Renal pelvis (tissue), 12 donors: ENCODE data around the gene HNRNPK. TPM values are rescaled to one million over a fixed set of nuclear protein-coding genes. Genes with fewer than 3 reads are reported as not detected.
A peak's percentile ranks its signal among the peaks of the same experiment; 100 is the strongest.

Source experiments
- DNase-seq: peaks from one replicate; pipeline ENCODE4 v3.0.0-alpha.2; 2013
- long read RNA-seq, 16 experiments: transcript quantifications; one replicate each; lab custom pipeline, GENCODE V29; 2026
- polyA plus RNA-seq, 3 donors: library from polyadenylated mRNA; unstranded; fragments of 120-200 nt; gene quantifications; one replicate each; pipeline ENCODE4 v1.2.1, GENCODE V29; 2013; ENCODE audit not compliant: insufficient read length in 3 of 3

Gene HNRNPK
- polyA plus RNA-seq, result 100 to 1,000 TPM; 851 to 934 (median 914) TPM
- long read RNA-seq, donor 1, transcript HNRNPK-211 (2 exons, 868 nt), result major isoform, 6 of 354 reads
- long read RNA-seq, donor 1, partial matches to known transcripts, result 203 of 354 reads
- long read RNA-seq, donor 1, other reads (novel, unspliced or antisense), result 144 of 354 reads
- long read RNA-seq, donor 2, transcript HNRNPK-211 (2 exons, 868 nt), result major isoform, 5 of 390 reads
- long read RNA-seq, donor 2, partial matches to known transcripts, result 179 of 390 reads
- long read RNA-seq, donor 2, other reads (novel, unspliced or antisense), result 202 of 390 reads
- long read RNA-seq, donor 3, partial matches to known transcripts, result 204 of 378 reads
- long read RNA-seq, donor 3, other reads (novel, unspliced or antisense), result 166 of 378 reads
- long read RNA-seq, donor 4, transcript HNRNPK-209 (5 exons, 900 nt), result major isoform, 5 of 386 reads
- long read RNA-seq, donor 4, partial matches to known transcripts, result 165 of 386 reads
- long read RNA-seq, donor 4, other reads (novel, unspliced or antisense), result 213 of 386 reads
- long read RNA-seq, donor 5, partial matches to known transcripts, result 94 of 153 reads
- long read RNA-seq, donor 5, other reads (novel, unspliced or antisense), result 56 of 153 reads
- long read RNA-seq, donor 6, transcript HNRNPK-211 (2 exons, 868 nt), result minor isoform, 5 of 247 reads
- long read RNA-seq, donor 6, transcript HNRNPK-209 (5 exons, 900 nt), result major isoform, 7 of 247 reads
- long read RNA-seq, donor 6, partial matches to known transcripts, result 128 of 247 reads
- long read RNA-seq, donor 6, other reads (novel, unspliced or antisense), result 105 of 247 reads
- long read RNA-seq, donor 7, transcript HNRNPK-211 (2 exons, 868 nt), result minor isoform, 5 of 304 reads
- long read RNA-seq, donor 7, transcript HNRNPK-209 (5 exons, 900 nt), result major isoform, 8 of 304 reads
- long read RNA-seq, donor 7, partial matches to known transcripts, result 145 of 304 reads
- long read RNA-seq, donor 7, other reads (novel, unspliced or antisense), result 146 of 304 reads
- long read RNA-seq, donor 8, partial matches to known transcripts, result 62 of 117 reads
- long read RNA-seq, donor 8, other reads (novel, unspliced or antisense), result 49 of 117 reads
- long read RNA-seq, donor 9, partial matches to known transcripts, result 344 of 481 reads
- long read RNA-seq, donor 9, other reads (novel, unspliced or antisense), result 128 of 481 reads
- long read RNA-seq, donor 10, transcript HNRNPK-209 (5 exons, 900 nt), result major isoform, 13 of 322 reads
- long read RNA-seq, donor 10, transcript HNRNPK-211 (2 exons, 868 nt), result minor isoform, 5 of 322 reads
- long read RNA-seq, donor 10, partial matches to known transcripts, result 199 of 322 reads
- long read RNA-seq, donor 10, other reads (novel, unspliced or antisense), result 105 of 322 reads
- long read RNA-seq, donor 11, partial matches to known transcripts, result 96 of 187 reads
- long read RNA-seq, donor 11, other reads (novel, unspliced or antisense), result 84 of 187 reads
- long read RNA-seq, donor 12, transcript HNRNPK-209 (5 exons, 900 nt), result major isoform, 14 of 496 reads
- long read RNA-seq, donor 12, transcript HNRNPK-211 (2 exons, 868 nt), result minor isoform, 6 of 496 reads
- long read RNA-seq, donor 12, partial matches to known transcripts, result 306 of 496 reads
- long read RNA-seq, donor 12, other reads (novel, unspliced or antisense), result 169 of 496 reads
- long read RNA-seq, donor 13, transcript HNRNPK-209 (5 exons, 900 nt), result major isoform, 6 of 160 reads
- long read RNA-seq, donor 13, partial matches to known transcripts, result 101 of 160 reads
- long read RNA-seq, donor 13, other reads (novel, unspliced or antisense), result 50 of 160 reads
- long read RNA-seq, donor 14, result 0 reads
- long read RNA-seq, donor 15, transcript HNRNPK-211 (2 exons, 868 nt), result minor isoform, 6 of 352 reads
- long read RNA-seq, donor 15, transcript HNRNPK-209 (5 exons, 900 nt), result major isoform, 8 of 352 reads
- long read RNA-seq, donor 15, partial matches to known transcripts, result 105 of 352 reads
- long read RNA-seq, donor 15, other reads (novel, unspliced or antisense), result 232 of 352 reads
- long read RNA-seq, donor 16, transcript HNRNPK-209 (5 exons, 900 nt), result major isoform, 6 of 396 reads
- long read RNA-seq, donor 16, partial matches to known transcripts, result 245 of 396 reads
- long read RNA-seq, donor 16, other reads (novel, unspliced or antisense), result 140 of 396 reads

GRCh38 chr9:83979812-83980394 lies at the start of gene HNRNPK:
HNRNPK (minus strand) TSS chr9:83980215; CDS start chr9:83978252, 1,963 bp downstream.
- DNase-seq, result peak; percentile 98

GRCh38 chr9:84027201-84027600 lies 47.2 kb upstream of the HNRNPK start:
- DNase-seq, result no peak

- DNase-seq, result no peak
Measured at GRCh38 chr9:84024041-84024575, 44.1 kb upstream of the HNRNPK start.

GRCh38 chr9:84007662-84008061 lies 27.6 kb upstream of the HNRNPK start:
- DNase-seq, result no peak

GRCh38 chr9:84003246-84003645 lies 23.2 kb upstream of the HNRNPK start:
- no peak for DNase-seq

GRCh38 chr9:84002344-84002743 lies 22.3 kb upstream of the HNRNPK start:
- DNase-seq, result no peak

- no peak for DNase-seq
Measured at GRCh38 chr9:84001621-84002020, 21.6 kb upstream of the HNRNPK start.

- DNase-seq, result no peak
Measured at GRCh38 chr9:84000186-84000585, 20.2 kb upstream of the HNRNPK start.

- no peak for DNase-seq
Measured at GRCh38 chr9:83999141-83999918, 19.3 kb upstream of the HNRNPK start.

- no peak for DNase-seq
Measured at GRCh38 chr9:83996126-83996525, 16.1 kb upstream of the HNRNPK start.

- DNase-seq, result no peak
Measured at GRCh38 chr9:83992901-83993300, 12.9 kb upstream of the HNRNPK start.

GRCh38 chr9:83992407-83992806 lies 12.4 kb upstream of the HNRNPK start:
- no peak for DNase-seq

GRCh38 chr9:83991355-83991754 lies 11.3 kb upstream of the HNRNPK start:
- no peak for DNase-seq

GRCh38 chr9:83988411-83988810 lies 8.4 kb upstream of the HNRNPK start:
- DNase-seq, result no peak

GRCh38 chr9:83987402-83987791 lies 7.4 kb upstream of the HNRNPK start:
- DNase-seq, result no peak

GRCh38 chr9:83986765-83987401 lies 6.9 kb upstream of the HNRNPK start:
- DNase-seq, result no peak

GRCh38 chr9:83986195-83986594 lies 6.2 kb upstream of the HNRNPK start:
- no peak for DNase-seq
